Esophagus squamous epithelium (tissue), 5 donors: Measurements from ENCODE around the gene AKAP12. TPM values are rescaled to one million over a fixed set of nuclear protein-coding genes. Genes with fewer than 3 reads are reported as not detected.

Experiments
- DNase-seq: peaks from one replicate; lab custom pipeline; 2025; lab: John Stamatoyannopoulos, UW
- H3K27ac ChIP-seq, 4 donors: fragments of 200-600 bp; sonication (generic); one replicate each; pipeline ENCODE4 v1.5.1; 2016 to 2019; ENCODE audit warnings: mild to moderate bottlenecking in 1 of 4
- H3K27me3 ChIP-seq, 4 donors: fragments of 200-600 bp; sonication (generic); 1 replicate in 3 of 4; 2 replicates in 1 of 4; pipeline versions ENCODE4 v1.5.1 to v1.6.0; 2017 to 2021; ENCODE audit warnings: antibody characterized with exemption in 1 of 4
- H3K36me3 ChIP-seq, 3 donors: fragments of 200-600 bp; sonication (generic); one replicate each; pipeline ENCODE4 v1.5.1; 2016 to 2019
- H3K4me1 ChIP-seq, 3 donors: fragments of 200-600 bp; sonication (generic); one replicate each; pipeline ENCODE4 v1.5.1; 2017 to 2019
- H3K4me3 ChIP-seq, 4 donors: fragments of 200-600 bp; sonication (generic); 1 replicate in 3 of 4; 2 replicates in 1 of 4; pipeline ENCODE4 v1.5.1; 2016 to 2019; ENCODE audit warnings: mild to moderate bottlenecking in 2 of 4, moderate library complexity in 1 of 4
- H3K9me3 ChIP-seq, 3 donors: fragments of 200-600 bp; sonication (generic); one replicate each; pipeline ENCODE4 v1.5.1; 2016 to 2019
- POLR2A ChIP-seq, 4 donors: fragments of 450-650 bp; IDR thresholded peaks; one replicate each; pipeline ENCODE4 v1.6.1; 2017; ENCODE audit warnings: antibody characterized with exemption in 4 of 4, mild to moderate bottlenecking in 4 of 4, moderate library complexity in 3 of 4
- WGBS, 2 donors: methylation state at CpG; one replicate each; pipeline ENCODE4 v1.1.5; 2018; 5-methylcytosine and 5-hydroxymethylcytosine counted together
- intact Hi-C: fragments of 100-400 bp; cut with DNase I; formaldehyde crosslinking; loops from one replicate; pipeline ENCODE4 v1.15.0; 2022
- total RNA-seq, 4 donors: library from RNA; depleted of rRNA; stranded (reverse); fragments of >200 nt; gene quantifications; one replicate each; pipeline ENCODE4 v1.1.0, GENCODE V29; 2016
- TF ChIP-seq, protein P1 (sequence below), 6 experiments: fragments of 450-650 bp in 4 of 6; fragments of 200-600 bp in 2 of 6; sonication (generic) in 2 of 6; IDR thresholded peaks; one replicate each; pipeline ENCODE4 v1.5.1; 2016 to 2019; ENCODE audit warnings: antibody characterized with exemption in 6 of 6, mild to moderate bottlenecking in 4 of 6, moderate library complexity in 4 of 6
- donor health status: DM: yes; HTN: yes; CAD: no.

AKAP12 gene
- total RNA-seq, 4 donors from 2014 or later = 1.7 to 66.6 (median 11.4) TPM

DNA sequence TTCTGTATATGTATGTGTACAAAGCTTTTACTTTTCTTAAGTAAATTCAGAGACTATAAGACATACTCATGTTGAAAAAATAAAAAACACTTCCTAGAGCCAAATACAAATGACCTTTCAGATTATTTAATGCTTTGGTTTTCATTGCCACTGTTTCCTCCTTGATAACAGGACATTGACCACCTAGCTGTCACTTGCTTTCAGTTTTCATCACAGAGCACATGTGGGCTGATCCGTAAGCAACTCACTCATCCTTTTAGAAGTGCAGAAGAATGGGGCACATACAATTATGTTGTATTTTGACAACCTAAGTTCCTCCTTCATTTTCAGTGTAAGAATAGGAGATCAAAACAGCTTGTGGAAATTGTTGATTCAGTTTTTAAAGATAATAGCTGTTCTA is 145.4 kb downstream of the AKAP12 start:
- Histone ChIP-seq H3K9me3 (no peaks in the 10 kb centered on the region), H3K4me1 (peaks cover 0 to 41% (median 8%) of the 10 kb centered on the region in 3 donors), H3K27me3 (no peaks in the 10 kb centered on the region), H3K36me3 (peaks cover 0 to 14% (median 0%) of the 10 kb centered on the region in 3 donors), H3K4me3 (no peak overlapping the region), H3K27ac (no peak overlapping the region)
- WGBS, 2 donors = 60 to 67% methylated on average over 1 of the region's 1 CpG
- intact Hi-C loops = no loop called here
- no peak for DNase-seq
- TF ChIP-seq, protein P1, sequence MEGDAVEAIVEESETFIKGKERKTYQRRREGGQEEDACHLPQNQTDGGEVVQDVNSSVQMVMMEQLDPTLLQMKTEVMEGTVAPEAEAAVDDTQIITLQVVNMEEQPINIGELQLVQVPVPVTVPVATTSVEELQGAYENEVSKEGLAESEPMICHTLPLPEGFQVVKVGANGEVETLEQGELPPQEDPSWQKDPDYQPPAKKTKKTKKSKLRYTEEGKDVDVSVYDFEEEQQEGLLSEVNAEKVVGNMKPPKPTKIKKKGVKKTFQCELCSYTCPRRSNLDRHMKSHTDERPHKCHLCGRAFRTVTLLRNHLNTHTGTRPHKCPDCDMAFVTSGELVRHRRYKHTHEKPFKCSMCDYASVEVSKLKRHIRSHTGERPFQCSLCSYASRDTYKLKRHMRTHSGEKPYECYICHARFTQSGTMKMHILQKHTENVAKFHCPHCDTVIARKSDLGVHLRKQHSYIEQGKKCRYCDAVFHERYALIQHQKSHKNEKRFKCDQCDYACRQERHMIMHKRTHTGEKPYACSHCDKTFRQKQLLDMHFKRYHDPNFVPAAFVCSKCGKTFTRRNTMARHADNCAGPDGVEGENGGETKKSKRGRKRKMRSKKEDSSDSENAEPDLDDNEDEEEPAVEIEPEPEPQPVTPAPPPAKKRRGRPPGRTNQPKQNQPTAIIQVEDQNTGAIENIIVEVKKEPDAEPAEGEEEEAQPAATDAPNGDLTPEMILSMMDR (IDR thresholded peaks at IDR 0.05) = no peak
- no peak for TF ChIP-seq POLR2A (IDR thresholded peaks at IDR 0.05)

DNA sequence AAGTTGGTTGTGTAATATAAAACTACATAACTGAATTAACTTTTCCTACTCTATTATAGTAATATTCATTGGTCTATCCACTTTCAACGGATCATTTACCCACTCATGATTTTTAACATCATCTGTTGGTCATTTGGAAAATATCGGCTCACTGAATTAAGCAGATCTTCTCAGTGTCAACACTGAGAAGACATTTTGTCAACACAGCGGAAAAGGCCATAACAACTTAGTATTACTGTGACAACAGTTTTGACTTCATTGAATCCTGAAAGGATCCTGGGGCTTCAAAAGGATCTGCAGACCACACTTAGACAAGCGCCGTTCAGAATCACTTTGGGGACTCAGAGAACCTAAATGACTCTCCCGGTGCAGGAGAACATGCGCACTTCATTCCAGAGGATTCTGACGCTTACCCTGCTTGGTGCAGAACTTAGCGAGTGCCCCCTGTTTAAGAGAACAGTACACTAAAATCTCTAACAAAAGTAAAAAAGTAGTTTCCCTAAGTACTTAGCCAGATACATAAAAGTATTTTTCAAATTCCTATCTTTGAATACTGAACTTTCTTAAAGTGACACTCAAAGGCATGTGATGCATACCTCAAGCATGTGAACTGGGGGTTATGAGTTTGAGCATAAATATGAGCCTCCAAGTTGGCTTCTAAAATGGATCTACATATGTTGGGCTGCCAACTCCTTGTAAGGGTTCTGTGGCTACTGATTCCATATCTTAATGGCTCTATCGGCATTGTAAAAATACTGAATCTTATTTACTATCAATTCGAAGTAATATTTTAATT is 147.6 kb downstream of the AKAP12 start:
- Histone ChIP-seq H3K4me3 (no peak overlapping the region), H3K27ac (no peak overlapping the region), H3K9me3 (no peaks in the 10 kb centered on the region), H3K4me1 (peaks cover 6 to 38% (median 12%) of the 10 kb centered on the region in 3 donors), H3K36me3 (peaks cover 0 to 14% (median 0%) of the 10 kb centered on the region in 3 donors), H3K27me3 (no peaks in the 10 kb centered on the region)
- intact Hi-C loops = no loop called here
- TF ChIP-seq, protein P1 (IDR thresholded peaks at IDR 0.05) = no peak
- no peak for TF ChIP-seq POLR2A (IDR thresholded peaks at IDR 0.05)
- 86 to 94% methylated on average over 11 of the region's 11 CpGs for WGBS, 2 donors
- DNase-seq = no peak

DNA sequence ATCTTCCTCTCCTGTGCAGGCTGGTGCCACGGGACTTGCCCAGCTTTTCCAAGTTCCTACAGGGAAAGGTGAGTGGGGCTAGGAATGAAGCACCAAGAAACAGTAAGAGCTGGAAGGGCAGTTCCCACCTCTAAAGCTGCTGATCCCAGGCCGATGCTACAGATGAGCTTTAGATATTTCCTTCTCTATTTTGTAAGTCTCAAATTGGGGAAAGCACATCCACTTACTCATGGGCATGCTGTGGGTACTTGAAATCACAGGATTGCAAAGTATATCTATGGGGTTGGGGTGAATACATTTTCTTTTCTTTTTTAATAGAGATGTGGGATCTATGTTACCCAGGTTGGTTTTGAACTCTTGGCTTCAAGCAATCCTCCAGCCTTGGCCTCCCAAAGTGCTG is 148.5 kb downstream of the AKAP12 start:
- Histone ChIP-seq H3K27ac (peak overlapping the region in 1 of 4 donors; percentile 2), H3K4me3 (no peak overlapping the region), H3K27me3 (no peaks in the 10 kb centered on the region), H3K36me3 (peaks cover 0 to 13% (median 0%) of the 10 kb centered on the region in 3 donors), H3K9me3 (no peaks in the 10 kb centered on the region), H3K4me1 (peaks cover 13 to 47% (median 21%) of the 10 kb centered on the region in 3 donors)
- intact Hi-C loops = no loop called here
- TF ChIP-seq, protein P1 (IDR thresholded peaks at IDR 0.05) = no peak
- TF ChIP-seq POLR2A (IDR thresholded peaks at IDR 0.05) = no peak
- no peak for DNase-seq
- 79 to 83% methylated on average over 2 of the region's 2 CpGs for WGBS, 2 donors

DNA sequence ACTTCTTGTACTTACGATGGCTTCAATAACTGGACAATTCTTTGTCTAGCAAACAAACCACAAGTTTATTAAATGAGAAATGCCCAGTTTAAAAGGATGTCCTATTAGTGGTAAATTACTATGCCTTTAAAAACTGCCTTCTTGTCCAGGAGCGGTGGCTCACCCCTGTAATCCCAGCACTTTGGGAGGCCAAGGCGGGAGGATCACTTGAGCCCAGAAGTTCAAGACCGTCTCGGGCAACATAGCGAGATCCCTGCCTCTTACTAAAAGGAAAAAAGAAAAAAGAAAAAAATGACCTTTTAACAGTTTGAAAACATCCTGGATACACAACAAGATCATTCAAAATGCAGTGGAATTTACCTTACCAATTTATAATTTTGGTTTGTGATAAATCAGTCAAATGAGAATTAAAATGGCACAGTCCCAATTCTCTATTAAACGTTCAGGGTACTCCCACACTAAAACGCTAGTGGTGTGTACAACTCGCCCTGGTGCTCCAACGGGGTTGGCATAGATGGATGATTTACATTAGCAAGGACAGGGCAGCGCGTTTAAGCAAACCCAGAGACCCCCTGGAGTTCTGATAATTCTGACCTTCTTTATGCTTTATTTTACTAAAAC is 149.3 kb downstream of the AKAP12 start:
- Histone ChIP-seq H3K4me3 (peak overlapping the region; percentile 85 to 99 (median 90)), H3K27me3 (no peaks in the 10 kb centered on the region), H3K27ac (peak overlapping the region; percentile 98 to 100 (median 99)), H3K4me1 (peaks cover 20 to 55% (median 24%) of the 10 kb centered on the region in 3 donors), H3K9me3 (no peaks in the 10 kb centered on the region), H3K36me3 (peaks cover 0 to 5% (median 0%) of the 10 kb centered on the region in 3 donors)
- no peak for DNase-seq
- 30 to 31% methylated on average over 12 of the region's 12 CpGs for WGBS, 2 donors
- TF ChIP-seq, protein P1 (IDR thresholded peaks at IDR 0.05) = no peak
- intact Hi-C loops = no loop called here
